Activated T-helper 1 cell treated with anti-CD3 and anti-CD28 coated beads, Interleukin-12 subunit alpha, Interleukin-12 subunit beta, Interleukin-2, Interleukin-4 antibody, amounts not matched to agents 30 ng/mL and 10 ng/mL and 1 ng/mL, durations not matched to agents 14 hours and 24 hours and 36 hours (primary cell): ENCODE measurements around the gene MYO5B. TPM values are rescaled to one million over a fixed set of nuclear protein-coding genes. Genes with fewer than 3 reads are reported as not detected.
A peak's percentile ranks its signal among the peaks of the same experiment; 100 is the strongest.

Experiments used
- DNase-seq: peaks from one replicate; pipeline ENCODE4 v3.0.0; 2021; ENCODE audit warnings: low spot score
- H3K27ac Mint-ChIP-seq: one replicate; pipeline ENCODE4 v1.8.0; 2021; ENCODE audit warnings: mild to moderate bottlenecking, mixed read lengths
- H3K27me3 Mint-ChIP-seq: one replicate; pipeline ENCODE4 v1.8.0; 2022; ENCODE audit warnings: mild to moderate bottlenecking, moderate library complexity, mixed read lengths; ENCODE audit not compliant: insufficient read depth
- H3K36me3 Mint-ChIP-seq: one replicate; pipeline ENCODE4 v1.8.0; 2021; ENCODE audit warnings: low read depth, mixed read lengths
- H3K4me1 Mint-ChIP-seq: one replicate; pipeline ENCODE4 v1.8.0; 2021; ENCODE audit warnings: low read depth, mixed read lengths
- H3K4me3 Mint-ChIP-seq: one replicate; pipeline ENCODE4 v1.8.0; 2021; ENCODE audit warnings: mild to moderate bottlenecking, moderate library complexity, mixed read lengths
- H3K9me3 Mint-ChIP-seq: one replicate; pipeline ENCODE4 v1.8.0; 2021; ENCODE audit warnings: mixed read lengths
- intact Hi-C: fragments of 100-400 bp; cut with micrococcal nuclease; formaldehyde crosslinking; loops from one replicate; pipeline ENCODE4 v1.15.1; 2024
- total RNA-seq: library from RNA; stranded (reverse); gene quantifications from 2 replicates; pipeline ENCODE4 v1.2.3, GENCODE V29; 2022

The MYO5B gene
- total RNA-seq, 1 donor from 2014 or later, result not detected

DNA sequence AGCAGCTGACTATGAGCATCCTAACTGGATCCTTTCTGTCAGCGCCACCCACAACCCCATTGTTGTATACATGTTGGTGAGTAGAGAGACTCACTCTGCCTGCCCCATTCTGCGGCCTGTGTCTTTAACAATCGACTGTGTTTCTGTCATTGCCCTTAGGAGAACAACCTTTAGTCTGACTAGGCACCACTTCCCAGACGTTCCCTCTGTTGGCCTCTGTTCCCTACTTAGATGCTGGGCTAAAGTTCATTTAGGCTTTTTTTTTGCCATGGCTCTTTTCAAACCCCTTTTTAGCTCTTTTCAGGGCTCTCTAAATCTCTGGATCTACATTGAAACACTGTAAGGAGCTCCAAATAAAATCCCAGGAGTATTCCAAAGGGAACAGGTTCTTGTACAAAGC is 361.1 kb downstream of the MYO5B start:
- no peak for DNase-seq
- Mint-ChIP-seq H3K27ac (no peak overlapping the region), H3K9me3 (peaks cover 5% of the 10 kb centered on the region), H3K4me1 (no peaks in the 10 kb centered on the region), H3K36me3 (no peaks in the 10 kb centered on the region), H3K27me3 (no peaks in the 10 kb centered on the region), H3K4me3 (no peak overlapping the region)
- intact Hi-C loops, result no loop called here

DNA sequence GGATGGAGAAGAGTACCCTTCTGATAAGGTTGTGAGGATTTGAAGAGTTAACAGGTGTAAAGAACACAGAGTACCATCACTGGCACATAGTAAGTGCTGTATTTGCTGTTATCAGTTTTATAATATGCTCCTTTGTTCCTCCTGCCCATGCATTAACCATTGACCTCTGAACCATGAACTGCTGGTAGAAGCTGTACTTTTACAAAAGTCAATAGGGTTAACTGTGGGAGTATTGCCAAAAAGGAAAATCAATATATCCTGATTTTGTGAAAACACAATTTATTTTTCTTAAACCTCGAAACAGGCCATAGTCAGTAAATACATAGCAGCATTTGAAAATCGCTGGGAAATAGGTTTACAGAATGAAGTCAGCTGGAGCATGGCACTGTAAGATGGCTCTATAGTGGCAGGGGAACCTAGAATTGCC is 362.7 kb downstream of the MYO5B start:
- peaks cover 16% of the 10 kb centered on the region for H3K9me3 Mint-ChIP-seq
- H3K27ac Mint-ChIP-seq, result no peak overlapping the region
- no peaks in the 10 kb centered on the region for H3K27me3 Mint-ChIP-seq
- H3K4me1 Mint-ChIP-seq, result no peaks in the 10 kb centered on the region
- intact Hi-C loops, result no loop called here
- DNase-seq, result no peak
- H3K36me3 Mint-ChIP-seq, result peaks cover 5% of the 10 kb centered on the region
- H3K4me3 Mint-ChIP-seq, result no peak overlapping the region

DNA sequence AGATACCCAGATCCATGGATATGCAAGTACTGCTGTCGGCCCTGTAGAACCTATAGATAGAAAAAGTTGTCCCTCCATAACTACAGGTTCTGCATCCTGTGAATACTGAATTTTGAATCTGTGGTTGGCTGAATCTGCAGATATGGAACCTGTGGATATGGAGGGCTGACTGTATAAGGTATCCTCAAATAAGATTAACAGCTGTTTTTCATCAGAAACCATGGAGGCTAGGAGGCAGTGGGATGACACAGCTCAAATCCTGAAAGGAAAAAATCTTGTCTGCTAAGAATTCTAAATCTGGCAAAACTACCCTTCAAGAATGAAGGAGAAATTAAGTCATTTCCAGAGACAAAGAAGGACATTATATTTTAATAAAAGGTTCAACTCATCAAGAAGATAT is 367.0 kb downstream of the MYO5B start:
- Mint-ChIP-seq H3K36me3 (peaks cover 17% of the 10 kb centered on the region), H3K4me3 (no peak overlapping the region), H3K4me1 (no peaks in the 10 kb centered on the region), H3K27ac (no peak overlapping the region), H3K9me3 (peaks cover 27% of the 10 kb centered on the region), H3K27me3 (no peaks in the 10 kb centered on the region)
- intact Hi-C loops, result no loop called here
- DNase-seq, result no peak

DNA sequence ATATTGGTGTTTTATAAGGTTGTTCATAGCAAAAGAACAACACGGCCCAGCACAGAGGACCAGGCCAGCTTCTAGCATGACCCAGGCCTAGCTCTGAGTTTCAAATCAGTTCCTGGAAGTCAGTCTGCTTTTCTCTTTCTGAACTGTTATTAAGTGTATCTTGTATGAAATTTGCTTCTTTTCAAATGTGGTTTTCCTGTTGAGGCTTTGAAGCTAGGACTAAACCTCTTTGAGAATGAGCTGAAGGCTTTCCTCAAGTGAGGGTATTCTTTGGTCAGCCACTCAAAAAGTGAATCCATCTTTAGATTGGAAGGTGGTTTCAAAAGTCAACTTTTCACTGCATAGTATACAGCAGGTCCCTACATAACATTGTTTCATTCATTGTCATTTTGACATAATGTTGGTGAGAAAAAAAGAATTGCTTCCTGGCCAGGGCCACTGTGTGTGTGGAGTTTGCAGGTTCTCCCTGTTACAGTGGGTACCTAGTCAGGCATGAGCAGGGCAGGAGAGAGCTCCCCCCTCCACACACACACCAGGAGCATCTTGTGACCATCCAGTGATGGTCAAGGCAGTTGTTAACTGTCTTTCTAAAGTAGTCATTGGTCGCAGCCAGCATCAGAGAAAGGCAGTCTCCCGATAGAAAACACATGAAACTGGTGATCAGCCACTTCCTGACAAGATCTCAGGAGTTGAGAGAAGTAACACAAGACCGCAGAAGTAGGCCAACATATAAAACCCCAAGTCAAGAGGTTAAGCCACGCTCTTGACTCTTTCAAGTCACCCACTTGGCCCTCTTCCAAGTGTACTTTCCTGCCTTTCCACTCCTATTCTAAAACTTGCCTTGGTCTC is 374.9 kb downstream of the MYO5B start:
- H3K27ac Mint-ChIP-seq, result peak overlapping the region; percentile 85
- peaks cover 66% of the 10 kb centered on the region for H3K4me1 Mint-ChIP-seq
- no peaks in the 10 kb centered on the region for H3K9me3 Mint-ChIP-seq
- H3K36me3 Mint-ChIP-seq, result peaks cover 32% of the 10 kb centered on the region
- H3K4me3 Mint-ChIP-seq, result peak overlapping the region; percentile 64
- intact Hi-C loops, result loop anchor here (1.0 to 10.0 kb wide), 4 partner anchors 8 to 1685 kb away; partner anchors contain the start of gene ZBTB7C
- peak; percentile 41 for DNase-seq
- H3K27me3 Mint-ChIP-seq, result no peaks in the 10 kb centered on the region

DNA sequence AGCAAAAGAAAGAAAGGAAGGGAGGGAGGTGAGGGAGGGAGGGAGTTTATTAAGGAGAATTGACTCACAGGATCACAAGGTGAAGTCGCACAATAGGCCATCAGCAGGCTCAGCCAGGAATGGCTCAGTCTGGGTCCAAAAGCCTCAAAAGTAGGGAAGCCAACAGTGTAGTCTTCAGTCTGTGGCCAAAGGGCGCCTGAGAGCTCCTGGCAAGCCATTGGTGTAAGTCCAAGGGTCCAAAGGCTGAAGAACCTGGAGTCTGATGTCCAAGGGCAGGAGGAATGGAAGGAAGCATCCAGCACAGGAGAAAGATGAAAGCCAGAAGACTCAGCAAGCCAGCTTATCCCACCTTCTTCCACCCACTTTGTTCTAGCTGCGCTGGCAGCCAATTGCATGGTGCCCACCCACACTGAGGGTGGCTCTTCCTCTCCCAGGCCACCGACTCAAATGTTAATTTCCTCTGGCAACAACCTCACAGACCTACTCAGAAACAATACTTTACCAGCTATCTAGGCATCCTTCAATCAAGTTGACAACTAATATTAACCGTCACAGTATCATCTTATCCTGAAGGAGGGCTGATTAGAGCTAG is 375.8 kb downstream of the MYO5B start:
- Mint-ChIP-seq H3K27ac (peak overlapping the region; percentile 85), H3K4me1 (peaks cover 72% of the 10 kb centered on the region), H3K9me3 (no peaks in the 10 kb centered on the region), H3K4me3 (peak overlapping the region; percentile 64), H3K36me3 (peaks cover 28% of the 10 kb centered on the region), H3K27me3 (no peaks in the 10 kb centered on the region)
- DNase-seq, result no peak
- intact Hi-C loops, result loop anchor here (10.0 kb wide), 3 partner anchors 1004 to 1684 kb away; partner anchors contain the start of gene ZBTB7C

DNA sequence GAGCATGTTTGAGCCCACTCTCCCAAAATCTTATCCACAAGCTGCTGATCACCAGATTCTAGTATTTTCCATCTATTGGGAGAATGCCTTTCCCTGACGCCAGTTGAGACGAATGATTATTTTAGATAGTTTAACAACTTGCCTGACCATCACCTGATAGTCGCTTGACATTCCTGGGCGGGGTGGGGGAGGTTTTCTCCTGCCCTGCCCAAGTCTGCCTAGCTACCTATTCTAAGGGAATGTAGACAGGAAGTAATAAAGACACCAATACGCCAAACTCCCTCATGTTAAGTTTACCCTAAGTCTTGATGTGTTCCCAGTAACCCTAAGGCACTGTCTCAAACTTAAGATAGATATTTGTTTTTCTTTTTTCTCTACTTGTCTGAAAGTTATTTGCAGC is 377.0 kb downstream of the MYO5B start:
- Mint-ChIP-seq H3K36me3 (peaks cover 27% of the 10 kb centered on the region), H3K4me1 (peaks cover 72% of the 10 kb centered on the region), H3K27ac (no peak overlapping the region), H3K27me3 (no peaks in the 10 kb centered on the region), H3K9me3 (no peaks in the 10 kb centered on the region), H3K4me3 (no peak overlapping the region)
- intact Hi-C loops, result loop anchor here (10.0 kb wide), 3 partner anchors 1003 to 1683 kb away; partner anchors contain the start of gene ZBTB7C
- no peak for DNase-seq

DNA sequence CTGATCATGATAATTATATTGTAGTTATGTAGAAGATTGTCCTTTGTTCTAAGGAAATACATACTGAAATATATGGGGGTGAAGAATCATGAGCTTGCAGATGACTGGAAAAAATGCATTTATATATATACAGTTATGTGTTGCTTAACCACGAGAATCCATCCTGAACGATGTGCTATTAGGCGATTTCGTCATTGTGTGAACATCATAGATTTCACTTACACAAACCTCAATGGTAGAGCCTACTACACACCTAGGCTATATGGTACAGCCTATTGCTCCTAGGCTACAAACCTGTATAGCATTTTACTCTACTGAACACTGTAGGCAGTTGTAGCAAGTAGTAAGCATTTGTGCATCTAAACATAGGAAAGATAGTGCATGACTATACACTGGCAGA is 379.0 kb downstream of the MYO5B start:
- Mint-ChIP-seq H3K9me3 (no peaks in the 10 kb centered on the region), H3K27me3 (no peaks in the 10 kb centered on the region), H3K4me3 (peak overlapping the region; percentile 97), H3K27ac (no peak overlapping the region), H3K36me3 (peaks cover 28% of the 10 kb centered on the region), H3K4me1 (peaks cover 73% of the 10 kb centered on the region)
- no peak for DNase-seq
- intact Hi-C loops, result loop anchor here (10.0 kb wide), 3 partner anchors 1001 to 1681 kb away; partner anchors contain the start of gene ZBTB7C

DNA sequence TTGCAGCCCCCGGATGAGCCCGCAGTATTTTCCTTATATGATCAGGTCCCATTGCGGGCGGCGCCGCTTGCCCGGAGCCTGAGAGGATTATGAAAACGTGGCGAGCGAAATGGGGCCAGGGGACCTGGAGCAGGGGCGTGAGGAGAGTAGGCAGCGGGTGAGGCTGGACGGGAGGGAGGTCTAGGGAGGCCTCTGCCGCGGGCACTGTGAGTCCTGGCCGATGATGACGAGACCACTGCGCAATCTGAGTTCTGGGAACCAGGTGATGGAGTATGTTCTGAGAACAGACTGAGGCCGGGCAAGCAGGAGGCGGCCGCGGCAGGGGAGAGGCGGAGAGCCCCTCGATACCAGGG is 380.8 kb downstream of the MYO5B start:
- Mint-ChIP-seq H3K9me3 (peaks cover 12% of the 10 kb centered on the region), H3K27me3 (no peaks in the 10 kb centered on the region), H3K4me1 (peaks cover 66% of the 10 kb centered on the region)

DNA sequence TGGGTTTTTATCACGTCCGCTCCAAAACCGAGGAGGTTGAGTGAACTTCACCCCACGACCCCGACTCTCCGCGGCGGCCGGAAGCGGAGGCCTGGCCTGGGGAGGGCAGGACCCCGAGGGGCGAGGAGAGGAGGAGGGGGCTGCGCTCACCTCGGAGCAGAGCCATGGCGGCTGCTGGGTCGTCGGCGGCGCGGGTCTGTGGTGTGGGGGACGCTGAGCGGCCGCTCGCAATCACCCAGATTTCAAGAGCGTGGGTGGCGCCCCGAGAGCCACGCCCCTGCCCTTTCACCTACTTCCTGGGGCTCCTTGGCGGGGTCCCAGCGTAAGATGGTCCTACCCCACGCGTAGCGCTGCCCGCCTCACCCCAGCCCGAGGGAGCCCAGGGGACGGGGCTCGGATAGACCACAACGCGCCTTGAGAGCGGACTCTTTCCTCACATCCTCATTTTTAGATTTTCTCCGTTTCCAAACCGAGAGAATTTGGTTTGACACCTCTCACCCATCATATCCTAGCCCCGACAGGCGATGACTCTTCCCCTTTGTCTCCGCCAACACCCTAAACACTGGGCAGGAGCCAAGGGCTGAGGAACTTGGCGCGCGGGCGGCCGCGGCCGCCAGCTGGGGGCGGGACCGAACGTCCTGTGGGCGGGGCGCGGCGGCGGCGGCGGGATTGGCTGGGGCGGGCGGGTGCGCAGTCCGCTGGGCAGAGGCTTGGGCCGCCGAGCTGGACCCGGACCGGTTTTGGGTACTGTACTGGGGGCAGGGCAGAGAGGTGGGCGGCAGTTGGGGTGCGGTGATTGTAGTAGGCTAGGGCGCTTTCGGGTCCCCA is 381.4 kb downstream of the MYO5B start, which contains the start of gene ACAA2:
TSS of gene ACAA2 (minus strand) at position 215 of the 828 bp plus-strand sequence. CDS start at position 166, 49 bp downstream.
- intact Hi-C loops, result loop anchor here (1.0 to 10.0 kb wide), 18 partner anchors 17 to 1679 kb away; partner anchors contain the start of genes CFAP53, DYM, MBD1 and MEX3C
- peak; percentile 80 for DNase-seq
- peak within 1 kb of the TSS; percentile 98 for H3K27ac Mint-ChIP-seq
- peaks cover 61% of the 10 kb centered on the region for H3K4me1 Mint-ChIP-seq
- peaks cover 37% of the 10 kb centered on the region for H3K36me3 Mint-ChIP-seq
- peak within 1 kb of the TSS; percentile 97 for H3K4me3 Mint-ChIP-seq
- H3K27me3 Mint-ChIP-seq, result no peaks in the 10 kb centered on the region
- peaks cover 15% of the 10 kb centered on the region for H3K9me3 Mint-ChIP-seq

More for the DNA sequence above, 380.8 kb downstream of the MYO5B start:
- DNase-seq, result peak; percentile 49
- Mint-ChIP-seq H3K27ac (peak overlapping the region; percentile 98), H3K36me3 (peaks cover 34% of the 10 kb centered on the region), H3K4me3 (peak overlapping the region; percentile 97)
- intact Hi-C loops, result loop anchor here (1.0 to 10.0 kb wide), 11 partner anchors 92 to 1679 kb away; partner anchors contain the start of genes CFAP53, MBD1, MEX3C and ZBTB7C

DNA sequence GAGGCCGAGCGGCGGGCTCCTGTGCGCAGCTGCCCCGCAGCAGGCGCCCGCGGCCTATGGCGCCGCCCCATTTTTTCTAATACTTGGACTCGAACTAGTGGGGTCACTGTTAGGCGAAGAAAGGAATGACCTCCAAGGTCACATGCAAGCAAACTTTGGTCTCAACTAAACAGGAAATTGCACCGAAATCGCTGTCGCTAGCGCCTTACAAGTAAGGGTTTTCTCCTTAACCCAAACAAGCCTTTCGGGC is 382.0 kb downstream of the MYO5B start:
- H3K27me3 Mint-ChIP-seq, result no peaks in the 10 kb centered on the region
- intact Hi-C loops, result loop anchor here (1.0 to 10.0 kb wide), 17 partner anchors 16 to 1678 kb away; partner anchors contain the start of genes CFAP53, DYM, MBD1 and MEX3C
- DNase-seq, result no peak
- H3K4me3 Mint-ChIP-seq, result peak overlapping the region; percentile 97
- peaks cover 56% of the 10 kb centered on the region for H3K4me1 Mint-ChIP-seq
- H3K36me3 Mint-ChIP-seq, result peaks cover 43% of the 10 kb centered on the region
- peak overlapping the region; percentile 30 for H3K27ac Mint-ChIP-seq
- H3K9me3 Mint-ChIP-seq, result peaks cover 19% of the 10 kb centered on the region

DNA sequence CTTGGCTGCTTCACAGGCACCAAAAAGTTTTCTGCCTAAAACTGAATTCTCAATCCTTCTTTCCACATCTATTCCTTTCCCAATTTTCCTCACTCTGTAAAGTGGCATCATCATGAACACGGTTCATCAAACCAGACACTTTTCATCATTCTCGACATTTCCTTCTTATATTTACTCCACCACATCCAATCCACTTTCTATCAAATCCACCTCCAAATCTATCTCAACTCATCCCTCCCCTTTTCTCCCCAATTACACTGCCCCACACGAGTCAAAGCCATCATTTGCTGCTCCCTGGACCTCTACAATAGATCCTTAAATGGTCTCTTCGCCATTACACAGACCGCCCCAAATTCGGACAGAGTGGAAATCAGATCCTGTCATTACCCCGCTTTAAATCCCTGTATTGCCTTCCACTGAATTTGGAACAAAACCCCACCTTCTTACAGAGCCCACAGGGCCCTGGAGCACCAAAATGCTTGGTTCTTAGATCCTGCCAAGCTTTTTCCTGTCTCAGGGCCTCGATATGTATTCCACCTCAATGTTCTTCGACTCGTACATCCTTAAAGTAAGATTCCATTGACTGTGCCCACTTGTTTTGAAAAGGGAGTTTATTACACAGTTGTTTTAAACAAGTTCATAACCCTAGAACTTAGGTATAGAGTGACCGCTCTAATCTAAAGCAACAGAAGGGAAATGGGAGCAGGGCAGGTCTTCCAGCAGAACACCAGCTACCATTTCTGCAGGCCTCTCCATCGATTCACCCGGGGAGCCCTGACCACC is 382.5 kb downstream of the MYO5B start:
- Mint-ChIP-seq H3K27ac (peak overlapping the region; percentile 30), H3K27me3 (no peaks in the 10 kb centered on the region), H3K9me3 (peaks cover 19% of the 10 kb centered on the region), H3K36me3 (peaks cover 42% of the 10 kb centered on the region), H3K4me1 (peaks cover 51% of the 10 kb centered on the region), H3K4me3 (peak overlapping the region; percentile 97)
- DNase-seq, result no peak
- intact Hi-C loops, result loop anchor here (1.0 to 10.0 kb wide), 18 partner anchors 8 to 1678 kb away; partner anchors contain the start of genes CFAP53, DYM, MBD1 and MEX3C
